COLO829 (cell line): ENCODE results near the gene MYO19.

ENCODE experiments used
- DNase-seq: peaks from one replicate; pipeline ENCODE4 v3.0.0; 2012; ENCODE audit warnings: low spot score

The MYO19 gene

GRCh38 chr17:36534840-36535668 is at the start of gene MYO19, which contains the start of gene PIGW:
Gene MYO19 (minus strand): TSS chr17:36534868. CDS start chr17:36532538, 2,330 bp downstream.
Gene PIGW (plus strand): TSS chr17:36534987. CDS start chr17:36537102, 2,115 bp downstream.
- DNase-seq: peak; percentile 80

- no peak for DNase-seq
These were observed 49.1 kb upstream of the MYO19 start for GRCh38 chr17:36583787-36584186.

- DNase-seq: peak; percentile 91
These were observed 44.0 kb upstream of the MYO19 start for GRCh38 chr17:36578671-36579070.

GRCh38 chr17:36576793-36577192 is 42.1 kb upstream of the MYO19 start:
- DNase-seq: no peak

GRCh38 chr17:36575028-36575427 is 40.4 kb upstream of the MYO19 start:
- no peak for DNase-seq

- DNase-seq: no peak
These were observed 31.4 kb upstream of the MYO19 start for GRCh38 chr17:36566081-36566480.

- DNase-seq: no peak
These were observed 18.8 kb upstream of the MYO19 start for GRCh38 chr17:36553459-36553858.

GRCh38 chr17:36550491-36551417 is 16.1 kb upstream of the MYO19 start:
- no peak for DNase-seq

GRCh38 chr17:36547776-36548175 is 13.1 kb upstream of the MYO19 start:
- DNase-seq: no peak

GRCh38 chr17:36546418-36547093 is 11.9 kb upstream of the MYO19 start:
- DNase-seq: no peak

GRCh38 chr17:36545465-36546417 is 11.1 kb upstream of the MYO19 start:
- DNase-seq: peak; percentile 94

- DNase-seq: no peak
These were observed 10.4 kb upstream of the MYO19 start for GRCh38 chr17:36545077-36545464.

GRCh38 chr17:36544307-36545076 is 9.8 kb upstream of the MYO19 start, which contains the start of gene GGNBP2:
Gene GGNBP2 (plus strand): TSS chr17:36544919. CDS start chr17:36545725, 806 bp downstream.
- DNase-seq: peak; percentile 86

GRCh38 chr17:36544044-36544306 is 9.3 kb upstream of the MYO19 start:
- DNase-seq: peak; percentile 24

- DNase-seq: no peak
These were observed 8.1 kb upstream of the MYO19 start for GRCh38 chr17:36542755-36543154.

- DNase-seq: no peak
These were observed 6.0 kb upstream of the MYO19 start for GRCh38 chr17:36540696-36541095.

- DNase-seq: no peak
These were observed 1.0 kb upstream of the MYO19 start for GRCh38 chr17:36535669-36536081.

GRCh38 chr17:36533935-36534839 is 481 bp downstream of the MYO19 start:
- peak; percentile 42 for DNase-seq

GRCh38 chr17:36532435-36532975 is 2.2 kb downstream of the MYO19 start:
- DNase-seq: no peak
